ENCODE results near the gene EPYC.
"Not testable (repeated sequence)": the region's sequence is repeated elsewhere in the genome, so short reads cannot be mapped to it uniquely, and the experiment has no call there.

Gene EPYC

GRCh38 chr12:90989686-90990111, 15.1 kb downstream of the EPYC start:
- no peak for DNase-seq

- no peak for DNase-seq
Observed at GRCh38 chr12:90987520-90987919, 17.3 kb downstream of the EPYC start.

GRCh38 chr12:90987101-90987500, 17.7 kb downstream of the EPYC start:
- DNase-seq, result no peak

- not testable (repeated sequence) for DNase-seq
Observed at GRCh38 chr12:90985331-90985730, 19.4 kb downstream of the EPYC start.

- no peak for DNase-seq
Observed at GRCh38 chr12:90984114-90984513, 20.7 kb downstream of the EPYC start.

GRCh38 chr12:90982170-90982569, 22.6 kb downstream of the EPYC start:
- DNase-seq, result no peak

GRCh38 chr12:90979951-90980350, 24.8 kb downstream of the EPYC start:
- DNase-seq, result no peak

GRCh38 chr12:90979019-90979418, 25.8 kb downstream of the EPYC start:
- DNase-seq, result no peak

GRCh38 chr12:90978117-90978770, 26.5 kb downstream of the EPYC start:
- no peak for DNase-seq

GRCh38 chr12:90977224-90977623, 27.5 kb downstream of the EPYC start:
- DNase-seq, result no peak

- no peak for DNase-seq
Observed at GRCh38 chr12:90974286-90974685, 30.5 kb downstream of the EPYC start.

GRCh38 chr12:90972226-90972625, 32.5 kb downstream of the EPYC start:
- no peak for DNase-seq

GRCh38 chr12:90970911-90971310, 33.9 kb downstream of the EPYC start:
- DNase-seq, result no peak

- DNase-seq, result no peak
Observed at GRCh38 chr12:90970471-90970870, 34.3 kb downstream of the EPYC start.

GRCh38 chr12:90969851-90970250, 34.9 kb downstream of the EPYC start:
- DNase-seq, result no peak

- no peak for DNase-seq
Observed at GRCh38 chr12:90969346-90969745, 35.4 kb downstream of the EPYC start.

- DNase-seq, result no peak
Observed at GRCh38 chr12:90965204-90965603, 39.6 kb downstream of the EPYC start.

- no peak for DNase-seq
Observed at GRCh38 chr12:90964616-90965015, 40.2 kb downstream of the EPYC start.

- no peak for DNase-seq
Observed at GRCh38 chr12:90963946-90964345, 40.8 kb downstream of the EPYC start.

- DNase-seq, result no peak
Observed at GRCh38 chr12:90961154-90961553, 43.6 kb downstream of the EPYC start.

GRCh38 chr12:90959538-90960139, 45.1 kb downstream of the EPYC start:
- no peak for DNase-seq

- DNase-seq, result no peak
Observed at GRCh38 chr12:90959032-90959431, 45.7 kb downstream of the EPYC start.

- no peak for DNase-seq
Observed at GRCh38 chr12:90958347-90958746, 46.4 kb downstream of the EPYC start.

- DNase-seq, result no peak
Observed at GRCh38 chr12:90954921-90955320, 49.9 kb downstream of the EPYC start, which contains the start of gene CCER1. CCER1 (minus strand) TSS chr12:90955176; CDS start chr12:90954742, 434 bp downstream.

- no peak for DNase-seq
Observed at GRCh38 chr12:90954428-90954827, 50.3 kb downstream of the EPYC start.

Data from left hindlimb (tissue), 1 donor.